G401.6 (cell line): Measurements from ENCODE around the gene LRRC28.

Experiments
- FAIRE-seq: peaks from 2 replicates; lab custom pipeline; 2012; peaks lifted over from hg19 to GRCh38; lab: Jason Lieb, UNC

The LRRC28 gene

DNA sequence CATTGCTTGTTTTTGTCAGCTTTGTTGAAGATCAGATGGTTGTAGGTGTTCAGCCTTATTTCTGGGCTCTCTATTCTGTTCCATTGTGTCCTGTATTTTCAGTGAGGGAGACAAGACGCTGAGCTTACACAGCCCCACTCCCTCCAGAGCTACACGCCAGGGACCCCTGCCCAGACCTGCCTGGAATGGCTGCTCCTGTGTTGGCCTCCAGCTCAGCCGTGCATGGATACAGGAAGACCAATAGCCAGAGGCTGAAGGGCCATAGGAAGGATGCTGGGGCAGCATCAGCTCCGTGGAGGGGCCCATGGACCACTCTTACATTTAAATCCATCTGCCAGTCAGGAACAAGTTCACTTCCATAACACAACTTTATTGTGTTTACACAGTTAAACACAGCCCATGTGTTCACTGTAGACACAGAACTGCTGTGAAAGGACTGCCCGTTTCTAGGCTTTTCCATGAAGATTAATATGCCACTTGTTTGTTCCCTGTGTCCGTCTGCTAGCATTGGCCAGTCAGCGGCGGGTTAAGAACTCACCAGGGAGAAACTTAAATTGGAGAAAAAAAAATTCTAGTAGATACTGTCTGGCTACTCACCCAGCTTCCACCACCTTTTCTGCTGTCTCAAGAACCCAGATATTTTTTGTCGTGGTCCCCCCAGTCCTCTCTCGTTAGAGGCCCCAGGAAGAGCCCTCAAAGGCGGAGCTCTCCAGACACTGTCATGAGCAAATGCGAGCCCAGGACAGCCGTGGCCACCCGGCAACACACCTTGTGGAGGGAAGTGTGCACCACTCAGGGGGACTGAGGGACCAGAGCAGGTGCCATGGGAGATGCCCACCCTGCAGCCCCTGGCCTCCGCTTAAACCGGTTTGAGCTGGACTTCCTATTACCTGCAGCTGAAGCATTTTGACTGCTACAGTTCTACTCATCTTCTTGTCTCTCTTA, 172.2 kb downstream of the LRRC28 start:
- no peak for FAIRE-seq

DNA sequence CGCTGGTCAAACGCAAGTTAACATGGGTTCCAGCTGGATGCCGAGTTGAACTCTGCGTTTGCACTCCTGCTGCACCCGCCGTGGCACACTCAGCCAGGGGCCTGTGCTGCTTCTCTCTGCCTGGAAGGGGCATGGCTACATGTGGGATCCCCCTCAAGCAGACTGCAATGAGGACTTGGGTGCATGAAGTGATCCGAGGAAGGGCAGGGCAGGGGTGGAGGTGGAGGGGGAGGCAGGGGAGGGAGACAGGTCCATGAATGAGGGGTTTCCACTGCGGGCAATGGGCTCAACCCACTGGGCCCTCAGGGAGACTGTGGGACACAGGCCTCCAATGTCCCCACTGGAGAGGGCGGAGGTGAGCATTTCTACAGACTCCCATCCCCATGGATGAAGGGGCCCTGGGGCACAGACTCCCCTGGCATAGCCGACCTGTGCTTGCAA, 172.9 kb downstream of the LRRC28 start:
- no peak for FAIRE-seq

DNA sequence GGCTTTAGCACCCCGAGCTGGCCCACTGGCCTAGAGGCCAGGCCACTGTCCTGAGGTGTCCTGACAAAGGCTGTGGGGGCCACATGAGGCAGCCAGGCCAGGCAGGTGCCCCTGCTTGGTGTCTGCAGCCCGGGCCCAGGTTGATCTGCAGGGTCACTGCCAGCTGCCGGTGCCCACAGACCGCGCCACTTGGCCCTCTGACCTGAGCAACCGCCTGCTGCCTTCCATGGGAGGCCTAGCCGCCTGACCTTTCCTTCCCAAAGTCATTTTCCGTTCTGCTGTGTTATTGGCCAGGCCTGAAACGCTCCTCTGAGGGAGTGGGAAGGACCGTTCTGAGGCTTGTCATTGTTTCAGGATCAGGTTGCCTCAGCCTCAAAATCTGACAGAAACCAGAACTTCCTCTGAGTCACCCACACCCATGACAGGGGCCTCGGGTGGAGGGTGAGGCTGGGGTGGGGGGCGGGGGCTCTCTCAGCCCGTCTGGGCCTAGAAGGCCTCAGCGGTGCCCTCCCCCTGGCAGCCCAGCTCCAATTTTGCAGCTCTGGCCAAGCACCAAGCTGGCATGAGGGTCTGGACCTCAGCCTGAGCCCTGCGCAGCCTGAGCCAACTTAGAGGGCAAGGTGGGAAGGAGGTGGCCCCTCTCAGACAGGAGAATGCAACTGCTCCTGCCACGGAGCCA, 173.8 kb downstream of the LRRC28 start:
- FAIRE-seq = no peak

DNA sequence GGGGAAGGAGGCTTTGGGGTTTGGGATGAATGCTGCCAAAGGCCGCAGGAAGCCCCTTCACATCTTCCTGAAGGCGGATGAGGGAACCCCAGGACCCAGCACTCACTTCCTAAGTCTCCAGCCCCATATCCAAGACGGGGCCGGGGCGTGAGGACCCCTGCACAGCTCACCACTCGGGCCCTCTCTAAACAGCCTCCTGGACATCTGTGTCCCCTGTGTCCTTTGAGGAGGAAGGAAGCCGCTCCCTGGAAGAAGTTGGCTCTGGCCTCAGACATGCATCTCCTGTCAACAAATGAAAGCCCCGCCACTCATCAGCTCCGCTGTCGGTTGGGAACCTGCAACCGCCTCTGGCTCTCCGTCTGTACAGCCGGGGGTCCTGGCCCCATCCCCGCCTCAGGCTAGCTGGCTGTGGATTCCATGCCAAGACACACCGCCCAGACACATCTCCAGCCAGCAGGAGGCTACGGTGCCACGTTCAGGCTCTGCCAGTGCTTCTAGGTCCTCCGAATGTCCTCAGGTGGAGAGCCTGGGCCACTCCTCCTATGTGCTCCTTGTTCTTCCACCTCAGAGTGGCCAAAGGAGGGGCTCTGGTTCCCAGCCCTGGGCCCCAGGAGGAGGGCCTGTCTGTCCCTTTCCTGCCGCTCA, 174.5 kb downstream of the LRRC28 start:
- FAIRE-seq = no peak

- FAIRE-seq = no peak
Observed at GRCh38 chr15:99426431-99427105, 175.3 kb downstream of the LRRC28 start.

GRCh38 chr15:99427210-99427609, 175.9 kb downstream of the LRRC28 start:
- FAIRE-seq = no peak

DNA sequence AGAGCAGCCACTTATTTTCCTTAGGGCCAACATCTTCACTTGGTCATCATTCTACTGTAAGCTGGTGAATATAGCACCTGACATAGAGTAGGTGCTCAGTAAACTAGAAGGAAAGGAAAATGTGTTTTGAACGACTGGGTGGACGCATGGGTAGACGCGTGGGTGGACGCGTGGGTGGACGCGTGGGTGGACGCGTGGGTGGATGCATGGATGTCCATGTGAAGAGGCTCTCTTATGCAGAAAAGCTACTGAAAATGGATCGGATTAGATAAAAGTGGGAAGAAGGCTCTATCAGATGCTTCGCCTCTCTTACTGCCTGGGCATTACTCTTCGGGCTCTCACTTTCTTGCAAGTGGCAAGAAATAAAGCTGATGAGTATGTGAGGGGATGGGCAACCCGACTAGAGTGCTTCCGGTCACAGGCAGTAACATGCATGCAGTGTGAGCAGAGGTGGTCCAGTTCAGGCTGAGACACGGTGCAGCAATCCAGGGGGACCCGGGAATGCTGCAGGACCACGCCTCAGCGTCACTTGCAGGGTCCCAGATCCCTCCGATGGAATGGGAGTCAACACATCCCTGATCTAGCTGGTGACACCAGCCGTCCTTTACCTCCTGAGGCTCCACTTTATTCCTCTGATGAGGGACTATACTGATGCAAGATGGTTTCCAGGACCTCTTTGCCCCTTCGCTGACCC, 176.5 kb downstream of the LRRC28 start:
- FAIRE-seq = no peak

DNA sequence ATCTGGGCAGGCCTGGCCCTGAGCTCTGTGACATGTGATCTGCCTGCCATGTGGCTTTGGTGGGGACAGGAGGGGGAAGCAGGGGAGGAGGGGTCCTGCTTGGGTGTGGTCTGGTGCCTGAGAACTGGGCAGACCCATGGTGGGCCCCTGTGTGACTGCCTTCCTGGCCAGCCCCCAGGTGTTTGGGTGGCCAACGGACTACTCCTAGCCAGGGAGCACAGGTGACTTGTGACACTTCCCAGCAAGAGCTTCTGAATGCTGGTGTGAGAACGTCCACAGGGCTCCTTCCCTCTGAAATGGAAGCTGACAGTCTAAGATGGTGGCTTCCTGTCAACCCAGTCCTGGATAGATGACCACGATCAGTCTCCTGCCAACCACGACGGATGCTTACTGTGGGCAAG, 178.4 kb downstream of the LRRC28 start:
- FAIRE-seq = no peak

- no peak for FAIRE-seq
Observed at GRCh38 chr15:99430881-99431401, 179.7 kb downstream of the LRRC28 start.

DNA sequence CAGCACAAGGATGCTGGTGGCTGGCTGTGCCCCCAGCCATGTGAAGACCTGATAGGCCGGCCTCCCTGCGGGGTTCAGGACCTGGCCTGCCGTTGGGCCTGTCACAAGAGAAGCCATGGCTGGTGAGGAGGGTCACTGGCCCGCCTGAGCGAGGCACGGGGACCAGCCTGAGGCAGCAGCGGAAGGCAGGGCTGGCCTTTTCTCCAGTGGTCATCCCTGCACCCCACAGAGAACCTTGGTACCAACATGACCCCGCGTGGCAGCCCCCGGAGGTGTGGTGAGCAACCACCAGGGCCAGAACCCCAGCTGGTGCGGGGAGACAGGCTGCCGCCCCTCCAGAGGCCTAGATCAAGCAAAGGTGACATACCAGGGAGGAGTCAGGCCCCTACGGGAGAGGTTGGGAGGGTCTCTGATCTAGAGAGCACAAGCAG, 180.4 kb downstream of the LRRC28 start:
- no peak for FAIRE-seq

GRCh38 chr15:99432271-99433025, 181.2 kb downstream of the LRRC28 start:
- FAIRE-seq = no peak

GRCh38 chr15:99433026-99433756, 181.9 kb downstream of the LRRC28 start:
- FAIRE-seq = no peak

- no peak for FAIRE-seq
Observed at GRCh38 chr15:99433757-99434450, 182.6 kb downstream of the LRRC28 start.

DNA sequence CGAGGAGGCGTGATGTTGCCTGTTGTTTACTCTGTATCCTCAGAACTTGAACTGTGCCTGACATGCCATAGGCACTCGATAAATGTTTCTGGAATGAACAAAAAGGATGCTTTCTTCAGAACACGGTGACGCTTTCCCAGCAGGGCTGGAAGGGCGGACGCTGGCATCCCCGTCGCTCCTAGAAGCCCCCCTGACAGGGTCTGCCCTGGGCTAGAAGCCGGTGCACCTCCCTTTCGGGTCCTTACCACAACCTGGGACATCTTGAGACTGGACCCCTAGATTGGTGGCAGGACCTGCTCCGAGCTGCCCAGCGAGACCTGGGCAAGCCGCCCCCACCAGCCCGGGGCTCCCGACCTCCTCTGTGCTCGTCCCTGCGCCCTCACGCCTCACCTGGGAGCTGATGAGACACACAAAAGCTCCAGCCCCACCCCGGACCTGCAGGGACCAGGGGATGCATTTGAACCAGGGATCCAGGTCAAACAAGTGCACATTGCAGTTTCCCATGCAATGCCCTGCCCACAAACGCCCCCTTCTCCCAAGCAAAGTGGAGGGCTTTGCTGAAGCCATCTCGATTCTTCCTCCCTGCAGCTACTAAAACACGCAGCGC, 183.3 kb downstream of the LRRC28 start:
- FAIRE-seq = no peak

DNA sequence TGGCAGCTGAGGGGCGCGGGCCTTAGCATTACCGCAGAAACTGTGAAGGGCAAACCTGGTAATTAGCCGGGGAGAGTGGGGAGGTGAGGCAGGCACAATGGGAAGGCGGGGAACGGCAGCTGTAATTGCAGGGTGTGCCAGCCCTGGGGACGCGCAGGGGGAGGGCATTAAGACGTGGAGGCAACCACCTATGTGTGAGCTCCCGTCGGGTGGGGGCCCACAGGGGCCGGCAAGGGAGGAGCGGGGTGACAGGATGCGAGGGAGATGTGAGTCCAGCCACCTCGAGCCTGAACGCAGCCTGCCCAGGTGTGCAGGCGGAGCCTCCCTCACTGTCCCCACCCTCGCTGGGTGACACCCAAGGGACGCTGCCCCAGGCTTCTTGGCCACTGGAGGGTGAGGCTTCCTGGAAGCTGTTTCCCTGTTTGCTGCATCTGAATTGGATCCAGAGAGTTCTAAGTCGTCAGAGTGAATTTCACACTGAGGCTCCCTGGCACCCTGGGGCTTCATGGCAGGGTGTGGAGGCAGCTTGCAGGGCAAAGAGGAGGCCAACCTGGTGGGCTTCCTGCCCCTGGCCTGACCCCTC, 183.9 kb downstream of the LRRC28 start:
- FAIRE-seq = no peak

DNA sequence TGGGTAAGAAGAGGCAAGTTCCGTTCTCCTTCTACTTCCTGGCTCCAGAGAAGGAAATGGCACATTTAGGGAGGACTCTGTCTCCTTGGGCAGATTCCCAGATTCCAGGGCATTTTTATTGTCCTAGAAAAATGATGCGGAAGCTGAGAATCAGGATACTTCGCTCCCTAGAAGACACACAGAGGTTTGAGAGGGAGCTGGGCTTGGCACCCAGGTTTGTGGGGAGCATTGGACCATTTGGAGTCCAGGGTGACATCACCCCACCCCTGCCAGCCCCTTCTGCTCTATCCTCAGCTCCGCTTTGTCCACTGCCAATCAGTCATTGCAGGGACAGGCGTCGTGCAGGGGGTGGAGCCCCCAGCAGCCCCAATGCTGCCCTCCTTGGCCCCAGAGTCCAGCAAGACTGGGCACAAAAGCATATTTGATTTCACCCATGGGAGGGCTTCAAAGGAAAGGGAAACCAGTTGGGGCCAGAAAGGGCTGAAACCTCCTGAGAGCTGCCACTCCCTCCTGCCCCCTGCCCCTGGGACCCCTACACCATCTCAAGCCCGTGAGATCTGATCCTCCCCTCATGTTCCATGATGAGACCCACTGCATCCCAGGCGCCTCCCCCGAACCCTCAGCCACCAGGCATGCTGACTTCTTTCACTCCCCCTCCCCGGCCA, 184.7 kb downstream of the LRRC28 start:
- no peak for FAIRE-seq

DNA sequence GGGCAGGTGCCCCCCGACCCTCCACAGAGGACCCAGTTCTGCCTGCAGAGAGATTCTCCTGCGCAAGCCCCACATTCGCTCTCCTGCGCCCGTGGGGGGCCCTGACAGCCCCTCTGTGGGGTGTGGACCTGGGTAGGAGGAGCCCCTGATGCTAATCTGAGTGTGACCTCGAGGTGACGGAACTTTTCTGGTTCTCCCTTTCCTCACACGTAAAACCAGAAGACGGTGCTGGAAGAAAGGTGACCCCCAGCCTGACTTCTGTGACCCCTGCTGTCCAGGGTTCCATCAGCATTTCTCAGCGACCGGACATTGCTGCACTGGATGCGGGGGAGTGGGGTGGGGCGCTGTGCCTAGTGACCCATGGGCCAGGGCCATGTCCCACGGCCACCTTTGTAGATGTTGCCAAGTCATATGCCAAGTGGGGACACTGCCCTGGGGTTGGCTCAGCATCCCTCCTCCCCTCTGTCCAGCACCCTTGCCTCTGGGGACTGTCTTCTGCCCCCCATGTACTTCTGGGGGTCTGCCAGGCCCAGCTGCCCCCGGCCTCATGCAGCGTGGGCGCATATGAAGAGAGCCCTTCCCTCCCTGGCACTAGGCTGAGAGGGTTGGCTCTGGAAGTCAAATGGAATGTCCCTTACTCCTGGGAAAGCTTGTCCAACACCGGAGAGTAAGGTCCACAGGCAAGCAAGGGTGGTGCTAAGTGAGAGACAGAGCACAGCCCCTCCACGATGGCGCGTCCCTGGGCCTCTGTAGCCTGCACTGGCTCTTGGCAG, 185.4 kb downstream of the LRRC28 start:
- FAIRE-seq = no peak
